Endodermal cell (in vitro differentiated cells): Measurements from ENCODE around the gene ERFL. TPM values are rescaled to one million over a fixed set of nuclear protein-coding genes. Genes with fewer than 3 reads are reported as not detected.

Experiments
- DNase-seq: peaks from one replicate; pipeline ENCODE4 v3.0.0-alpha.2; 2017
- H3K27ac ChIP-seq: 2 replicates; pipeline ENCODE4 v1.5.1; 2013; ENCODE audit warnings: mild to moderate bottlenecking, low read depth, low read length, moderate library complexity
- H3K27me3 ChIP-seq: 2 replicates; pipeline ENCODE4 v1.6.1; 2013; ENCODE audit warnings: mild to moderate bottlenecking, low read length, moderate library complexity; ENCODE audit not compliant: insufficient read depth, control insufficient read depth, poor library complexity, severe bottlenecking
- H3K36me3 ChIP-seq: 2 replicates; pipeline ENCODE4 v1.7.0; 2013; ENCODE audit warnings: mild to moderate bottlenecking, low read length, moderate library complexity; ENCODE audit not compliant: control insufficient read depth, insufficient read depth
- H3K4me1 ChIP-seq: one replicate; pipeline ENCODE4 v1.7.0; 2013; ENCODE audit warnings: low read length; ENCODE audit not compliant: control insufficient read depth, insufficient read depth
- H3K4me3 ChIP-seq: 2 replicates; pipeline ENCODE4 v1.5.1; 2013; ENCODE audit warnings: mild to moderate bottlenecking, low read length, moderate library complexity
- H3K9ac ChIP-seq: 2 replicates; pipeline ENCODE4 v1.6.1; 2013; ENCODE audit warnings: mild to moderate bottlenecking, low read length, moderate library complexity; ENCODE audit not compliant: poor library complexity, severe bottlenecking; ENCODE audit errors: extremely low read depth
- H3K9me3 ChIP-seq: 2 replicates; pipeline ENCODE4 v1.6.1; 2013; ENCODE audit warnings: mild to moderate bottlenecking, low read length, moderate library complexity; ENCODE audit not compliant: control insufficient read depth
- H3K27ac Mint-ChIP-seq: 2 replicates; pipeline ENCODE4 v1.8.0; 2020; ENCODE audit warnings: mixed read lengths
- H3K27me3 Mint-ChIP-seq: 2 replicates; pipeline ENCODE4 v1.8.0; 2021; ENCODE audit warnings: mild to moderate bottlenecking, mixed read lengths; ENCODE audit not compliant: insufficient read depth
- H3K36me3 Mint-ChIP-seq: 2 replicates; pipeline ENCODE4 v1.8.0; 2020; ENCODE audit warnings: low read depth, mixed read lengths
- H3K4me1 Mint-ChIP-seq: 2 replicates; pipeline ENCODE4 v1.8.0; 2020; ENCODE audit warnings: mixed read lengths
- H3K4me3 Mint-ChIP-seq: 2 replicates; pipeline ENCODE4 v1.8.0; 2020; ENCODE audit warnings: mild to moderate bottlenecking, moderate library complexity, mixed read lengths
- H3K9me3 Mint-ChIP-seq: 2 replicates; pipeline ENCODE4 v1.8.0; 2020; ENCODE audit warnings: mild to moderate bottlenecking, mixed read lengths
- WGBS, 2 experiments: methylation state at CpG; one replicate each; pipeline versions ENCODE4 v1.1.5 to v1.1.7; 2013; ENCODE audit warnings: missing lambda C conversion rate in 2 of 2, mixed read lengths in 1 of 2; ENCODE audit not compliant: insufficient coverage in 1 of 2, insufficient read length in 1 of 2; 5-methylcytosine and 5-hydroxymethylcytosine counted together
- total RNA-seq, 2 donors: library from RNA; stranded (reverse); fragmentation: NEBNext Ultra II Directional in 1 of 2; extraction: Animal tissue kit (Norgen Biotek cat#: 25700) in 1 of 2; gene quantifications; 2 replicates in 1 of 2; 3 replicates in 1 of 2; pipeline ENCODE4 v1.2.1, GENCODE V29; 2021
- TF ChIP-seq, protein P1 (sequence below): fragments of 200-600 bp; sonication (generic); conservative IDR thresholded peaks from 2 replicates; pipeline ENCODE4 v1.5.0; 2021; ENCODE audit warnings: antibody characterized with exemption, mild to moderate bottlenecking

ERFL gene
- total RNA-seq, 2 donors from 2014 or later = 0.13 to 0.53 TPM

GRCh38 chr19:41971363-41971762 is 43.1 kb upstream of the ERFL start:
- Mint-ChIP-seq H3K4me1 (no peaks in the 10 kb centered on the region), H3K4me3 (no peak overlapping the region), H3K9me3 (no peaks in the 10 kb centered on the region), H3K36me3 (no peaks in the 10 kb centered on the region), H3K27ac (no peak overlapping the region), H3K27me3 (peaks cover under 1% of the 10 kb centered on the region)
- Histone ChIP-seq H3K36me3 (no peaks in the 10 kb centered on the region), H3K9me3 (no peaks in the 10 kb centered on the region), H3K4me3 (no peak overlapping the region), H3K4me1 (no peaks in the 10 kb centered on the region), H3K27ac (no peak overlapping the region), H3K9ac (no peak overlapping the region), H3K27me3 (no peaks in the 10 kb centered on the region)
- TF ChIP-seq, protein P1, sequence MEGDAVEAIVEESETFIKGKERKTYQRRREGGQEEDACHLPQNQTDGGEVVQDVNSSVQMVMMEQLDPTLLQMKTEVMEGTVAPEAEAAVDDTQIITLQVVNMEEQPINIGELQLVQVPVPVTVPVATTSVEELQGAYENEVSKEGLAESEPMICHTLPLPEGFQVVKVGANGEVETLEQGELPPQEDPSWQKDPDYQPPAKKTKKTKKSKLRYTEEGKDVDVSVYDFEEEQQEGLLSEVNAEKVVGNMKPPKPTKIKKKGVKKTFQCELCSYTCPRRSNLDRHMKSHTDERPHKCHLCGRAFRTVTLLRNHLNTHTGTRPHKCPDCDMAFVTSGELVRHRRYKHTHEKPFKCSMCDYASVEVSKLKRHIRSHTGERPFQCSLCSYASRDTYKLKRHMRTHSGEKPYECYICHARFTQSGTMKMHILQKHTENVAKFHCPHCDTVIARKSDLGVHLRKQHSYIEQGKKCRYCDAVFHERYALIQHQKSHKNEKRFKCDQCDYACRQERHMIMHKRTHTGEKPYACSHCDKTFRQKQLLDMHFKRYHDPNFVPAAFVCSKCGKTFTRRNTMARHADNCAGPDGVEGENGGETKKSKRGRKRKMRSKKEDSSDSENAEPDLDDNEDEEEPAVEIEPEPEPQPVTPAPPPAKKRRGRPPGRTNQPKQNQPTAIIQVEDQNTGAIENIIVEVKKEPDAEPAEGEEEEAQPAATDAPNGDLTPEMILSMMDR = no peak
- DNase-seq = no peak
- 91 to 100% methylated on average over 5 to 11 of the region's 11 CpGs for WGBS, 2 experiments

DNA sequence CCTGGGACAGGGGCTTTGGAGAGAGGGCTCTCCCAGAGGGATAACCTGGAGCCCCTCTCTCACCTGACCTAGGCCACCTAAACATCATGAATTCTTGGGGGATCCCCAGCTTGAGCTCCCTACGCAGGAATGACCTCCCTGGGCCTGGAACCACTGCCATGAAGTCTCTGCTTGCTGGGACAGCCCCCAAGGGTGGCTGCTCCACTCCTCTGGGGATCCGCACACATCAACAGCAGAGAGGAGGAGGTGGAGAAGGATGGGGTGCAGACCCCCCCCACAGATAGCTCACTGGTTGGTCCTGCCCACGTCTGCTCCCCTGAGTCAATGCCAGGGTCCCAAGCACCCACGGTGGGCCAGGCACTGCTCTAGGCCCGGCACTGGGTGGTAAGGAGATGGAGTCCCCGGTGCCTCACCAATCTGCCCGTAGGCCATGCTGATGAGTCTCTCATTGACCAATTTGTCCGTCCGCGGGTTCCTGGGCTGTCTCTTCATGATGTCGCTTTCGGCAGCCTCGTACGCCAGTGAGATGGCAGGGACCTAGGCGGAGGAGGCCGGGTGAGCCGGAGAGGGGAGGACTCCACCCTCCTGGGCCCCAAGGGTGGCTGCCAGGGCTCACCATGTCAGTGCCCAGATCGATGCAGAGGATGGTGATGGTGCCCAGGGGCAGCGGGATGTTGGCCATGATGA is 41.7 kb upstream of the ERFL start:
- Histone ChIP-seq H3K36me3 (no peaks in the 10 kb centered on the region), H3K4me3 (no peak overlapping the region), H3K27ac (no peak overlapping the region), H3K9me3 (no peaks in the 10 kb centered on the region), H3K27me3 (no peaks in the 10 kb centered on the region), H3K9ac (no peak overlapping the region), H3K4me1 (no peaks in the 10 kb centered on the region)
- 92 to 97% methylated on average over 11 to 19 of the region's 19 CpGs for WGBS, 2 experiments
- H3K4me3 Mint-ChIP-seq = no peak overlapping the region
- TF ChIP-seq, protein P1 = no peak
- H3K27ac Mint-ChIP-seq = no peak overlapping the region
- DNase-seq = no peak
- no peaks in the 10 kb centered on the region for H3K36me3 Mint-ChIP-seq
- no peaks in the 10 kb centered on the region for H3K4me1 Mint-ChIP-seq
- peaks cover 2% of the 10 kb centered on the region for H3K27me3 Mint-ChIP-seq
- no peaks in the 10 kb centered on the region for H3K9me3 Mint-ChIP-seq

GRCh38 chr19:41968751-41969595 is 40.7 kb upstream of the ERFL start:
- no peak overlapping the region for H3K27ac ChIP-seq
- H3K36me3 ChIP-seq = no peaks in the 10 kb centered on the region
- H3K36me3 Mint-ChIP-seq = no peaks in the 10 kb centered on the region
- no peak overlapping the region for H3K4me3 Mint-ChIP-seq
- TF ChIP-seq, protein P1 = no peak
- no peaks in the 10 kb centered on the region for H3K9me3 ChIP-seq
- no peaks in the 10 kb centered on the region for H3K4me1 Mint-ChIP-seq
- no peak overlapping the region for H3K9ac ChIP-seq
- DNase-seq = no peak
- H3K9me3 Mint-ChIP-seq = no peaks in the 10 kb centered on the region
- no peak overlapping the region for H3K27ac Mint-ChIP-seq
- H3K27me3 Mint-ChIP-seq = peaks cover 2% of the 10 kb centered on the region
- no peak overlapping the region for H3K4me3 ChIP-seq
- H3K27me3 ChIP-seq = no peaks in the 10 kb centered on the region
- 91 to 95% methylated on average over 18 to 28 of the region's 28 CpGs for WGBS, 2 experiments
- no peaks in the 10 kb centered on the region for H3K4me1 ChIP-seq
